ENCODE data around the gene RASGRF1. TPM values are rescaled to one million over a fixed set of nuclear protein-coding genes. Genes with fewer than 3 reads are reported as not detected.
"Not testable (repeated sequence)": the region's sequence is repeated elsewhere in the genome, so short reads cannot be mapped to it uniquely, and the experiment has no call there.

Gene RASGRF1
- total RNA-seq, 1 donor from 2014 or later, result 11.4 TPM

GRCh38 chr15:78998526-78998925, 92.1 kb downstream of the RASGRF1 start:
- ChIA-PET CTCF (interaction anchor here (0.8 to 1.0 kb wide), 3 partner anchors 26 to 186 kb away, joined by 3 to 5 read pairs (median 3); no protein-coding TSS in a partner anchor), POLR2A (interaction anchor here (0.6 to 1.0 kb wide), 3 partner anchors 52 to 559 kb away, joined by 3 to 6 read pairs (median 4); no protein-coding TSS in a partner anchor)
- Mint-ChIP-seq H3K27me3 (no peaks in the 10 kb centered on the region), H3K4me3 (no peak overlapping the region), H3K27ac (no peak overlapping the region), H3K9me3 (no peaks in the 10 kb centered on the region), H3K4me1 (peaks cover 12% of the 10 kb centered on the region), H3K36me3 (ENCODE audit: low read depth) (no peaks in the 10 kb centered on the region)
- no peak for ATAC-seq (ENCODE audit: low read depth)
- no peak for DNase-seq
- TF ChIP-seq, protein P1, sequence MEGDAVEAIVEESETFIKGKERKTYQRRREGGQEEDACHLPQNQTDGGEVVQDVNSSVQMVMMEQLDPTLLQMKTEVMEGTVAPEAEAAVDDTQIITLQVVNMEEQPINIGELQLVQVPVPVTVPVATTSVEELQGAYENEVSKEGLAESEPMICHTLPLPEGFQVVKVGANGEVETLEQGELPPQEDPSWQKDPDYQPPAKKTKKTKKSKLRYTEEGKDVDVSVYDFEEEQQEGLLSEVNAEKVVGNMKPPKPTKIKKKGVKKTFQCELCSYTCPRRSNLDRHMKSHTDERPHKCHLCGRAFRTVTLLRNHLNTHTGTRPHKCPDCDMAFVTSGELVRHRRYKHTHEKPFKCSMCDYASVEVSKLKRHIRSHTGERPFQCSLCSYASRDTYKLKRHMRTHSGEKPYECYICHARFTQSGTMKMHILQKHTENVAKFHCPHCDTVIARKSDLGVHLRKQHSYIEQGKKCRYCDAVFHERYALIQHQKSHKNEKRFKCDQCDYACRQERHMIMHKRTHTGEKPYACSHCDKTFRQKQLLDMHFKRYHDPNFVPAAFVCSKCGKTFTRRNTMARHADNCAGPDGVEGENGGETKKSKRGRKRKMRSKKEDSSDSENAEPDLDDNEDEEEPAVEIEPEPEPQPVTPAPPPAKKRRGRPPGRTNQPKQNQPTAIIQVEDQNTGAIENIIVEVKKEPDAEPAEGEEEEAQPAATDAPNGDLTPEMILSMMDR (IDR thresholded peaks at IDR 0.05), result no peak
- intact Hi-C loops (cut with micrococcal nuclease), result no loop called here

GRCh38 chr15:78997981-78998499, 92.5 kb downstream of the RASGRF1 start:
- TF ChIP-seq, protein P1 (IDR thresholded peaks at IDR 0.05), result no peak
- ATAC-seq (ENCODE audit: low read depth) (no peak), DNase-seq (no peak)
- H3K4me3 Mint-ChIP-seq, result no peak overlapping the region
- no peaks in the 10 kb centered on the region for H3K9me3 Mint-ChIP-seq
- H3K36me3 Mint-ChIP-seq (ENCODE audit: low read depth), result no peaks in the 10 kb centered on the region
- no peaks in the 10 kb centered on the region for H3K27me3 Mint-ChIP-seq
- H3K27ac Mint-ChIP-seq, result no peak overlapping the region
- POLR2A ChIA-PET, result interaction anchor here (0.5 to 1.3 kb wide), 4 partner anchors 9 to 559 kb away, joined by 3 to 10 read pairs (median 4); partner anchors contain the start of gene MORF4L1
- peaks cover 10% of the 10 kb centered on the region for H3K4me1 Mint-ChIP-seq
- intact Hi-C loops (cut with micrococcal nuclease), result no loop called here
- CTCF ChIA-PET, result interaction anchor here (1.0 kb wide), 1 partner anchor 29 kb away, joined by 5 read pairs; no protein-coding TSS in a partner anchor

DNA sequence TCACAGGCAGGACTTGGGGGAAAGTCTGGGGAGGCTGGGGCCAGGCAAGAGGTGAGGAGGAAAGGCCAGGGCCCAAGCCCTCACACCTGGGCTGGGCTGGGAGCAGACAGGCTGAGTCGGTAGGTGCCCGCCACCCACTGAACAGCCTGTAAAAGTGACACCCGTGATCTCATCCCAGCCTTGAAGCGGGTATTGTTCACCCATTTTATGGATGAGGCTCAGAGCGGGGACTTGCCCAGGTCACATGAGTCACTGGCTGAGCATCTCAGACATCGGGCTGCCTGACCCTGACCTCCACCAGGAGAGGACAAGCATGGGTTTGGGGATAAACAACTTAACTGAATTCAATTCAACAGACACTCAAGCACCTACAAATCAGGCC, 93.7 kb downstream of the RASGRF1 start:
- ChIA-PET CTCF (no interaction called here), POLR2A (interaction anchor here (1.3 kb wide), 1 partner anchor 8 kb away, joined by 5 read pairs; no protein-coding TSS in a partner anchor)
- TF ChIP-seq, protein P1 (IDR thresholded peaks at IDR 0.05), result no peak
- Mint-ChIP-seq H3K36me3 (ENCODE audit: low read depth) (no peaks in the 10 kb centered on the region), H3K9me3 (no peaks in the 10 kb centered on the region), H3K27ac (no peak overlapping the region), H3K4me1 (peaks cover 14% of the 10 kb centered on the region), H3K27me3 (no peaks in the 10 kb centered on the region), H3K4me3 (no peak overlapping the region)
- DNase-seq, result no peak
- intact Hi-C loops (cut with micrococcal nuclease), result no loop called here
- no peak for ATAC-seq (ENCODE audit: low read depth)

- TF ChIP-seq, protein P1 (IDR thresholded peaks at IDR 0.05), result no peak
- ChIA-PET CTCF (interaction anchor here (0.7 kb wide), 1 partner anchor 185 kb away, joined by 3 read pairs; no protein-coding TSS in a partner anchor), POLR2A (interaction anchor here (0.5 to 1.3 kb wide), 2 partner anchors 8 to 18 kb away, joined by 5 to 6 read pairs; no protein-coding TSS in a partner anchor)
- Mint-ChIP-seq H3K4me3 (no peak overlapping the region), H3K27me3 (no peaks in the 10 kb centered on the region), H3K27ac (peak overlapping the region; percentile 35), H3K9me3 (no peaks in the 10 kb centered on the region), H3K4me1 (peaks cover 14% of the 10 kb centered on the region), H3K36me3 (ENCODE audit: low read depth) (no peaks in the 10 kb centered on the region)
- DNase-seq, result no peak
- intact Hi-C loops (cut with micrococcal nuclease), result no loop called here
- ATAC-seq (ENCODE audit: low read depth), result no peak
Measured at GRCh38 chr15:78995921-78996893, 94.4 kb downstream of the RASGRF1 start.

DNA sequence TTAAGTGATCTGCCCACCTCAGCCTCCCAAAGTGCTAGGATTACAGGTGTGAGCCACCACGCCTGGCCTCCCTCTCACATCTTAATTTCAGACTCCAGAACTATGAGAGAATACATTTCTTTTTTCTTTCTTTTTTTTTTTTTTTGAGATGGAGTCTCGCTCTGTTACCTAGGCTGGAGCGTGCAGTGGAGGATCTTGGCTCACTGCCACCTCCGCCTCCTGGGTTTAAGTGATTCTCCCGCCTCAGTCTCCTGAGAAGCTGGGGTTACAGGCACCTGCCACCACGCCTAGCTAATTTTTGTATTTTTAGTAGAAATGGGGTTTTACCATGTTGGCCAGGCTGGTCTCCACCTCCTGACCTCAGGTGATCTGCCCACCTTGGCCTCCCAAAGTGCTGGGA, 95.4 kb downstream of the RASGRF1 start:
- intact Hi-C loops (cut with micrococcal nuclease); H3K9me3 Mint-ChIP-seq; DNase-seq; H3K4me3 Mint-ChIP-seq; H3K27ac Mint-ChIP-seq; ATAC-seq (ENCODE audit: low read depth); H3K27me3 Mint-ChIP-seq; H3K36me3 Mint-ChIP-seq (ENCODE audit: low read depth): not testable (repeated sequence)
- ChIA-PET POLR2A (interaction anchor here (1.3 to 1.5 kb wide), 2 partner anchors 9 to 18 kb away, joined by 5 to 13 read pairs; no protein-coding TSS in a partner anchor), CTCF (interaction anchor here (0.7 kb wide), 1 partner anchor 186 kb away, joined by 3 read pairs; no protein-coding TSS in a partner anchor)
- peaks cover 14% of the 10 kb centered on the region for H3K4me1 Mint-ChIP-seq

Data from activated B cell treated with CpG ODN at 0.5 μM for 24 hours (primary cell).